Retinal pigment epithelial cell (primary cell): ENCODE data around the gene CACNB3.
A peak's percentile ranks its signal among the peaks of the same experiment; 100 is the strongest.

Experiments used
- DNase-seq: peaks from one replicate; pipeline ENCODE4 v3.0.0-alpha.2; 2010; ENCODE audit warnings: low read depth
- H3K4me3 ChIP-seq: 2 replicates; pipeline ENCODE4 v1.5.1; 2011; ENCODE audit warnings: mild to moderate bottlenecking, low read length, control low read depth, moderate library complexity
- TF ChIP-seq, protein P1 (sequence below): conservative IDR thresholded peaks from 2 replicates; pipeline ENCODE4 v1.5.1; 2011; ENCODE audit warnings: low read depth, low read length, control low read depth, inconsistent platforms

Gene CACNB3

DNA sequence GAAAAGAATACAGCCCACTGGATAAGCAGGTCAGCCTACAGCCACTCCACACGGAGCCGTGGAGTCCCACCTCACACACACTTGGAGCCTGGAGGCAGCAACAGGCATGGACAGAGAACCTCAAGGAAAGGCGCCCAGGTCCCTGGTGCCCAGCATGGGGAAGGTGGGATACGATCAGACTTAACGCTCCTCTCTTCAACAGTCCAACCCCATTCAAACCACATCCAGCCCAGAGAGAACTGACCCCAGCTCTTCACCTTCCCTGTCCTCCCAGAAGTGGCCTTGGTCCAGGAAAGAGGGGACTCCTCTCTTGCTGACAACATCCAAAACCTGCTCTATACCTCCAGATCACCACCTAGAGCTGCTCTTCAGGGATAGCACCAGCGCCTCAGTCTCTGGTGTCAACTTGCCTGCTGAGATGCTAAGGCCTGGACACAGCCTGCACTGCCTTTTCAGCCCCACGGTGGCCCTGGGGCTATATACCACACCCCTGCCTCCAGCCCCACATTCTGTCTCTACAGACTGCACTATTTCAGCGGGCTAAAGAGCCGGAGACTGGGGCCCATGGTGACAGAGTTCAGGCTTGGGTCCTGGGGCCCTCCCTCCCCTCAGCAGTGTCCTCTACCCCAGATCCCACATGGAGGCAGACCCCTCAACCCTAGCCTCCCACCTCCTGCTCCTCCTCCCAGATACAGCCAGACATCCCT is 36.4 kb upstream of the CACNB3 start:
- no peak overlapping the region for H3K4me3 ChIP-seq
- TF ChIP-seq, protein P1, sequence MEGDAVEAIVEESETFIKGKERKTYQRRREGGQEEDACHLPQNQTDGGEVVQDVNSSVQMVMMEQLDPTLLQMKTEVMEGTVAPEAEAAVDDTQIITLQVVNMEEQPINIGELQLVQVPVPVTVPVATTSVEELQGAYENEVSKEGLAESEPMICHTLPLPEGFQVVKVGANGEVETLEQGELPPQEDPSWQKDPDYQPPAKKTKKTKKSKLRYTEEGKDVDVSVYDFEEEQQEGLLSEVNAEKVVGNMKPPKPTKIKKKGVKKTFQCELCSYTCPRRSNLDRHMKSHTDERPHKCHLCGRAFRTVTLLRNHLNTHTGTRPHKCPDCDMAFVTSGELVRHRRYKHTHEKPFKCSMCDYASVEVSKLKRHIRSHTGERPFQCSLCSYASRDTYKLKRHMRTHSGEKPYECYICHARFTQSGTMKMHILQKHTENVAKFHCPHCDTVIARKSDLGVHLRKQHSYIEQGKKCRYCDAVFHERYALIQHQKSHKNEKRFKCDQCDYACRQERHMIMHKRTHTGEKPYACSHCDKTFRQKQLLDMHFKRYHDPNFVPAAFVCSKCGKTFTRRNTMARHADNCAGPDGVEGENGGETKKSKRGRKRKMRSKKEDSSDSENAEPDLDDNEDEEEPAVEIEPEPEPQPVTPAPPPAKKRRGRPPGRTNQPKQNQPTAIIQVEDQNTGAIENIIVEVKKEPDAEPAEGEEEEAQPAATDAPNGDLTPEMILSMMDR: no peak
- DNase-seq: no peak

DNA sequence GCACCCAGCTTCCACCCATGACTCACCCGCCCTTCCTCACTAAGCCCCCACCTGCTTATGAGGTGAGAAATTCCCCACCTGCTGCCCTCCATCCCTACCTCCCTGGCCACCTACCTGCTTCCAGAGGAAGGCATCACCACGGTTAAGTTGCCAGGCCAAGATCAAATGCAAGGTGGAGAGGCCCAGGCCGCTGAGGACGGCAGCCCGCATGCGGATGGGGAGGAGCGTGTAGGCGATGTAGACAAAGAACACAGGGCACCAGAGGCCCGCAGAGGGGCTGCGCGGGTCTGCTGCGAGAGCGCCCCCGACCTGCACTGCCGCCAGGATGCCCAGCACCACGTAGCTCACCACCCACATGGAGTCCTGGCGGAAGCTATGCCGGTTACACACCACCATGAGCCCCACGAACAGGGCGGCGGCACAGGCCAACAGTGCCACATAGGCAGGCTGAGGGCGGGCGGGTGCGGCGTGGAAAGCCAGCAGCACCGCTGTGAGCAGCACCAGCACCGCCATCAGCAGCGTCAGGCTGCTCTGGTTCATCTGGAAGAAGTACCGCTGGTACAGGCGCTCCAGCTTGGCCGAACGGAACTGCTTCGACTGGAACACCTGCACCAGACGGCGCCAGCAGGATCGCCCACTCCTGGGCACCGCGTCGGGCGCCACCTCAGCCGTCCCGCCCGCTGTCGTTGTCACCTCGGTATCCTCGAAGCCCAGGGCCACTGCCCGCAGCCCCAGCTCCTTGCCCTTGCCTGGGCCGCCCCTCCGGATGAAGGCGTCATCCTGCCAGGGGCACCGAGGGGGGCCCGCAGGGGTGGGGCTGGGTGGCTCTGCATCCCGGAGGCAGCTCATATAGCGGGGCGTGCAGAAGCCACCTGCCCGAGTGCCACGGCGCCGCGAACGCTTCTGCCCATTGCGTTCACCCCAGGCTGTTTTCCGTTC is 35.6 kb upstream of the CACNB3 start:
- no peak overlapping the region for H3K4me3 ChIP-seq
- no peak for DNase-seq
- TF ChIP-seq, protein P1: no peak

- no peak for DNase-seq
- TF ChIP-seq, protein P1: no peak
- H3K4me3 ChIP-seq: no peak overlapping the region
Observed at GRCh38 chr12:48783432-48783831, 34.9 kb upstream of the CACNB3 start.

DNA sequence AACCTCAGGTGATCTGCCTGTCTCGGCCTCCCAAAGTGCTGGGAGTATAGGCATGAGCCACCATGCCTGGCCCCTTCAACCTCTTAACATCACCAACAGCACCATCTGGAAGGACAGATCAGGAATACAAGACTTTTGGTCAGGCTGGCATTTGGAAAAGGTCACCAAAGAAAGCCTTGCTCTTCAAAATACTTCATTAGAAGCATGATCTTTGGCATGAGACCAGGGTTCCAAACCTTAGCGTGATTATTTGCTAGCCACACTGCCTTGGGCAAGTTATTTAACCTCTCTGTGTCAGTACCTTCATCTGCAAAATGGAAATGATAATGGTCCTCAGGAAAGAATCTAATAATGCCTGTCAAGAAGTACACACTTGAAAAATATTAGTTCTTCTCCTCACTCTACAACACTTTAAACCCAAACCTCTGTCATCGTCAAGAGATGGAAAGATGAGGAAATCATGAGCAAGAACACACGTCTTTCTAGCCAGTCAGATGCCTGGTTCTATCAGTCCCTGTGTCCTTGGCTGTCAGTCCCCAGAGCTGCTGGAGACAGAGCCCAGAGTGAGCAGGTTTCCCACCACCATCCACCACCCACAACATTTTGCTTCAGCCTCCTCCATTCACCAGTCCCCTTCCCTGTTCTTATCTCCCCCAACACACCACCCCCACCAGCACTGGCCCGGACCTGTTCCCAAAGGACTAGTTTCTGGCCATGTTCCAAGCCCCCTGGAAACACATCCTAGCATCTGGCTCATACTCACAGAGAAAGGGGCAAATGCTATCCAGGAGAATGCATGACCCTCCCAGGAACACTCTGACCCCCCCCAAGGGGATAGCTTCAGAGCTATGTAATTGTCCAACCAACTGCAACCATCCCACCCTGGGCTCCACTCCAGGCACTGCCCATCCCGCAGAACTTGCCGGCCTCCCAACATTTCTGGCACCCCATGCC is 31.4 kb upstream of the CACNB3 start:
- H3K4me3 ChIP-seq: peak overlapping the region; percentile 81
- TF ChIP-seq, protein P1: no peak
- DNase-seq: no peak

DNA sequence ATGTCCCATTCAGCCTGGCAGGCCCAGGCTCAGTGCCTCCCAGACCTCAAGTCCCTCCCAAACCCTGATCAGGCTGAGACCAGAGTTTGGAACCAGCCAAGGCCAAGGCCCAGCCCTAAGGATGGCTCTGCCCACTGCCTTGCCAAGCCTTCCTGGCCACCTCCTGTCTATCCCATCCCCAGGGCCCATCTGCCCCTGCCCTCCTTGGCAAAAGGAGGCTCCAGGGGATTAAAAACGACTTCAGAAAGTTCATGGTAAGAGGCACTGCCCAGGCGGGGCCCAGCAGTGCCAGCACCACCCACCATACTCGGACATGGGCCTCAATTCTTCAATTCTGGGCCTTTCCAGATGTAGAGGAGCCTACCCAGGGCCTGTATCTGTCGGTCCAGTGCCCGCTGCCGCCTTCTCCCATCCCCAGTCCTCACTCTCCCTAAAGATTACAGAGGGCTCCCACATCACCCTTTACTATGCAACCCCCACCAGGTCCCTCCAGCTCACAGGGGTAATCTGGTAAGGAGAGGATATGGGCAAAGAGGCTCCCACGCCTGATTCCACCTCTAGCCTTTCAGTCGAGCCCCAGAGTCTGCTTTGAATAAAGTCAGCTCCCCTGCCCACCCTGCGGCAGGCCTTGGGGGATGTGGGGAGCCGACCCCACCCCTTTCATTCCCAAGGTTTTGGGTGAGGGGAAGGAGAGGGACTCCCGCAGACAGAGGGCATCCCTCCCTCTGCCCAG is 30.3 kb upstream of the CACNB3 start:
- DNase-seq: no peak
- peak overlapping the region; percentile 81 for H3K4me3 ChIP-seq
- TF ChIP-seq, protein P1: no peak

- H3K4me3 ChIP-seq: peak overlapping the region; percentile 81
- no peak for DNase-seq
- TF ChIP-seq, protein P1: no peak
Observed at GRCh38 chr12:48788524-48788853, 29.8 kb upstream of the CACNB3 start.
